ENCODE data around the gene HBQ1.
"Not testable (repeated sequence)": the region's sequence is repeated elsewhere in the genome, so short reads cannot be mapped to it uniquely, and the experiment has no call there.

HBQ1 gene

DNA sequence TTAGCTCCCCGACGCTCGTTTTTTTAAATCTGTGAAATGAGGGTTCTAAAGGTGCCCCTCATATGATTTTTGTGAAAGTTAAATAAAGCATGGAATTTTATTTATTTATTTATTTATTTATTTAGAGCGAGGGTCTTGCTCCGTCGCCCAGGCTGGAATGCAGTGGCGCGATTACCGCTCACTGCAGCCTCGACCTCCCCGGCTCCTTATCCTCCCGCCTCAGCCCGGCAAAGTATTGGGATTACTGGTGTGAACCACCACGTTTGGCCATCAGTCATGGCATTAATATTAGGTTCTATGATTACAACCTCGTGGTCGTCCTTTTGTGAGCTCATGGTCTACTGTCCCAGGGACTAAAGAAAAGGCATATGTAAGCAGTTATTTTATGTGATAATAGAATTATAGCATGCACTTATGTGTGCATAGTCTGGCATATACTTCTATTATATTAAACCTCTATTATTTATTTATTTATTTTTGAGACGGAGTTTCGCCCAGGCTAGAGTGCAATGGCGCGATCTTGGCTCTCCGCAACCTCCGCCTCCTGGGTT lies 49.5 kb downstream of the HBQ1 start:
- H3K27ac ChIP-seq (ENCODE audit: low read length), result no peak overlapping the region
- H3K9me3 ChIP-seq (ENCODE audit: insufficient read depth, low read depth, low read length), result no peaks in the 10 kb centered on the region
- no peak overlapping the region for H3K9ac ChIP-seq (ENCODE audit: low read depth, low read length)
- peaks cover 3% of the 10 kb centered on the region; the same call in 1 of the 2 replicates for H3K4me1 ChIP-seq (ENCODE audit: insufficient read depth, low read length)
- peaks cover 34% of the 10 kb centered on the region for H3K36me3 ChIP-seq (ENCODE audit: insufficient read depth, low read depth, low read length)
- H3K27me3 ChIP-seq (ENCODE audit: insufficient read depth, low read length), result no peaks in the 10 kb centered on the region
- peak overlapping the region; percentile 99 for H3K4me3 ChIP-seq (ENCODE audit: low read length)

GRCh38 chr16:230351-230750 lies 50.1 kb downstream of the HBQ1 start:
- not testable (repeated sequence) for H3K27ac ChIP-seq (ENCODE audit: low read length); H3K4me3 ChIP-seq (ENCODE audit: low read length); H3K27me3 ChIP-seq (ENCODE audit: insufficient read depth, low read length); H3K9ac ChIP-seq (ENCODE audit: low read depth, low read length); H3K4me1 ChIP-seq (ENCODE audit: insufficient read depth, low read length); H3K9me3 ChIP-seq (ENCODE audit: insufficient read depth, low read depth, low read length)
- peaks cover 29% of the 10 kb centered on the region for H3K36me3 ChIP-seq (ENCODE audit: insufficient read depth, low read depth, low read length)

Measured in iPS-20b (cell line).